GM10248 (cell line): ENCODE measurements around the gene CTCFL.
A peak's percentile ranks its signal among the peaks of the same experiment; 100 is the strongest.
"Not testable (repeated sequence)": the region's sequence is repeated elsewhere in the genome, so short reads cannot be mapped to it uniquely, and the experiment has no call there.

Experiments used
- CTCF ChIA-PET: fragments of 300-600 bp; sonication (Branson Sonifier 250); formaldehyde crosslinking; extraction: SDS; loops from one replicate; lab custom pipeline; 2021; ENCODE audit warnings: antibody characterized with exemption; lab: Yijun Ruan, JAX
- POLR2A ChIA-PET: fragments of 350-650 bp; sonication (Branson Sonifier 250); formaldehyde crosslinking; extraction: SDS; loops from one replicate; lab custom pipeline; 2020; ENCODE audit warnings: antibody characterized with exemption; lab: Yijun Ruan, JAX
- DNase-seq: peaks from one replicate; pipeline ENCODE4 v3.0.0; 2012; ENCODE audit errors: extremely low spot score
- CTCF ChIP-seq: IDR thresholded peaks from 2 replicates; pipeline ENCODE4 v1.5.1; 2012; ENCODE audit warnings: mild to moderate bottlenecking, low read depth; ENCODE audit errors: extremely low read depth, missing control alignments, control extremely low read depth

CTCFL gene

DNA sequence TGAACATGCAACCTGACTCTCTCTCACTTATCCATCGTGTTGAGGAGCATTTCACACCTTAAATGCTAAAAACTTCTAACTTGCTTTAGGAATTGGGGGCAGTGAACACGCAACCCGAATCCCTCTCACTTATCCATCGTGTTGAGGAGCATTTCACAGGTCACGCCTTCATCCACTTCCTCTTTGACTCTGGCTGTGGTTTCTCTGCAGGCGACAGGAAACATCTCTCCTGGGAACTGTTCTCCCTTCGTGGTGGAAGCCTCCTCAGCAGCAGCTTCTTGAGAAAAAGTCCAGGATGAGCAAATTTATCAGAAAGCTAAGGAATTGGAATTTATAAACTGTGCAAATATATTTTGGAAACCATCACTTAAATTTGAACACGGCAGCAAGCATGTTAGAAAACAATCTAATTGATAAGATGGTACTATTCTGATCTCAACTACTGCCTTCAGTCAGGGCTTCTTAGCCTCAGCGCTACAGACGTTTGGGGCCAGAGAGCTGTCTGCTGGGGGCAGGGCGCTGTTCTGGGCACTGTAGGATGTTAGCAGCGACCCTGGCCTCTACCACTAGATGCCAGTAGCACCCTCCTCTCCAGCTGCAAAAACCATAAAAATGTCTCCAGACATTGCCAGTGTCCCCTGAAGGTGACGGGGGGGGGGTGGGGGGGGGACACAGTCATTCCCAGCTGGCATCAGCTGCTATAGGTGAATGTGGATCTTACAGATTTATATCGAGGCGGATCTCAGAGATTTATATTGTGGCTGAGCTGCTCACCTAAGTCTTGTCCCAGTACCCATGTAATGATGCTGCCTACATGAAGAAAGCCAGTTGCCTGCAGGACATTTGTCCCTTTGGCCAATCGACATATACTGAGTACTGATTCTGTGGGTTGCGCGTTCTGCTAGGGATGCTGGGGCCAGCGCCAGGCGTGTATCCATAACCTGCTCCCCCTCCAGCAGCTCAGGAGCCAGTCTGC lies 26.2 kb downstream of the CTCFL start:
- CTCF ChIA-PET, result interaction anchor here (0.8 to 3.0 kb wide), 18 partner anchors 11 to 409 kb away, joined by 3 to 12 read pairs (median 4); partner anchors contain the start of gene RBM38
- no peak for DNase-seq

DNA sequence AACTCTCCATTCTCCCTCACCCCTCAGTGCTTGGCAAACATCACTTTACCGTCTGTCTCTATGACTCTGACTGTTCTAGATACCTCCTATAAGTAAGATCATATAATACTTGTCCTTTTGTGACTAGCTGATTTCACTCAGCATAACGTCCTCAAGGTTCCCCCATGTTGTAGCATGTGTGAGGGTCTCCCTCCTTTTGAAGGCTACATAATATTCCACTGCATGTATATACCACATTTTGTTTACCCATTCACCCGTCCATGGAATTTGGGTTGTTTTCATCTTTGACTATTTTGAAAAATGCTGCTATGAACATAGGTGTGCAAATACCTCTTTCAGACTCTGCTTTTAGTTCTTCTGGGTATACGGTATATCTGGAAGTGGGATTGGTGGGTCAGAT lies 28.3 kb downstream of the CTCFL start:
- POLR2A ChIA-PET, result no interaction called here
- DNase-seq, result no peak
- CTCF ChIA-PET, result interaction anchor here (1.3 to 2.1 kb wide), 9 partner anchors 8 to 141 kb away, joined by 3 to 17 read pairs (median 7); no protein-coding TSS in a partner anchor
- TF ChIP-seq CTCF, result no peak

More for the DNA sequence above, 26.2 kb downstream of the CTCFL start:
- POLR2A ChIA-PET, result no interaction called here
- TF ChIP-seq CTCF, result peak; percentile 29

GRCh38 chr20:57495978-57496377 lies 29.0 kb downstream of the CTCFL start:
- ChIA-PET POLR2A (no interaction called here), CTCF (interaction anchor here (0.6 to 2.1 kb wide), 28 partner anchors 9 to 151 kb away, joined by 3 to 17 read pairs (median 4); partner anchors contain the start of gene RBM38)
- no peak for TF ChIP-seq CTCF
- no peak for DNase-seq

GRCh38 chr20:57493091-57493615 lies 31.8 kb downstream of the CTCFL start:
- ChIA-PET CTCF (interaction anchor here (1.0 to 3.0 kb wide), 11 partner anchors 12 to 112 kb away, joined by 3 to 38 read pairs (median 4); no protein-coding TSS in a partner anchor), POLR2A (interaction anchor here (0.5 to 1.3 kb wide), 2 partner anchors 102 to 894 kb away, joined by 3 to 4 read pairs; partner anchors contain the start of gene RBM38)
- no peak for TF ChIP-seq CTCF
- no peak for DNase-seq

- POLR2A ChIA-PET, result no interaction called here
- no peak for TF ChIP-seq CTCF
- CTCF ChIA-PET, result interaction anchor here (1.4 to 3.0 kb wide), 2 partner anchors 8 to 110 kb away, joined by 4 to 38 read pairs; no protein-coding TSS in a partner anchor
- no peak for DNase-seq
Observed at GRCh38 chr20:57491373-57491772, 33.6 kb downstream of the CTCFL start.

DNA sequence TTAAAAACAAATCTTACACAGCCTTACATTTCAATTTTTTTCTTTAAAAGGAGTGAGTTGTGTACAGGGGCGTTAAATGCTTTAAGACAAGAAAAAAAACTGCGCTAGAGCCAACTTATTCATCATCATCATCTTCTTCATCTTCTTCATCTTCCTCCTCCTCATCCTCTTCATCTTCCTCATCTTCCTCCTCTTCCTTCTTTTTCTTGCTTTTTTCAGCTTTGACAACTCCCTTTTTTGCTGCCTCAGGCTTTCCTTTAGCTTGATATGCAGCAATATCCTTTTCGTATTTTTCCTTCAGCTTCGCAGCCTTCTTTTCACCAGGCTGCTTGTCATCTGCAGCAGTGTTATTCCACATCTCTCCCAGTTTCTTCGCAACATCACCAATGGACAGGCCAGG lies 36.7 kb downstream of the CTCFL start:
- CTCF ChIA-PET, DNase-seq, POLR2A ChIA-PET: not testable (repeated sequence)
